SU-DHL-6 (cell line): ENCODE data around the gene PRPF6.

Experiments used
- H2AFZ ChIP-seq: fragments of 200-600 bp; sonication (generic); 2 replicates; pipeline ENCODE4 v1.6.1; 2014; ENCODE audit warnings: low read depth, mild to moderate bottlenecking, moderate library complexity, mixed read lengths, antibody characterized with exemption, low read length; ENCODE audit not compliant: severe bottlenecking
- H3F3A ChIP-seq: fragments of 200-600 bp; shearing (Covaris generic); 2 replicates; pipeline ENCODE4 v1.6.0; 2016; ENCODE audit warnings: antibody characterized with exemption, mild to moderate bottlenecking; ENCODE audit not compliant: insufficient read depth
- H3K27ac ChIP-seq: fragments of 200-600 bp; sonication (generic); 2 replicates; pipeline ENCODE4 v1.5.1; 2016; ENCODE audit warnings: low read depth, mild to moderate bottlenecking, low read length, moderate library complexity, mixed read lengths
- H3K27me3 ChIP-seq: fragments of 200-600 bp; sonication (generic), shearing (Covaris generic); 2 replicates; pipeline ENCODE4 v1.6.0; 2014; ENCODE audit warnings: mild to moderate bottlenecking, low read length
- H3K36me3 ChIP-seq: fragments of 200-600 bp; sonication (generic); 2 replicates; pipeline ENCODE4 v1.6.1; 2014; ENCODE audit warnings: mild to moderate bottlenecking, low read length, mixed read lengths
- H3K4me2 ChIP-seq: fragments of 300-600, 200-600 bp; shearing (Covaris generic), sonication (generic); 2 replicates; pipeline ENCODE4 v1.6.0; 2014; ENCODE audit warnings: low read length, low read depth, mild to moderate bottlenecking; ENCODE audit not compliant: poor library complexity, severe bottlenecking
- H3K4me3 ChIP-seq: fragments of 200-600 bp; sonication (generic); 2 replicates; pipeline ENCODE4 v1.5.1; 2014; ENCODE audit warnings: antibody characterized with exemption, low read length, mild to moderate bottlenecking, mixed read lengths; ENCODE audit not compliant: insufficient read depth, poor library complexity, severe bottlenecking
- H3K79me2 ChIP-seq: fragments of 200-600 bp; sonication (generic); 2 replicates; pipeline ENCODE4 v1.6.1; 2014; ENCODE audit warnings: mild to moderate bottlenecking, low read length, moderate library complexity; ENCODE audit not compliant: insufficient read depth
- H3K9ac ChIP-seq: fragments of 200-600 bp; sonication (generic); 2 replicates; pipeline ENCODE4 v1.7.0; 2014; ENCODE audit warnings: mild to moderate bottlenecking, low read length
- H3K9me2 ChIP-seq: fragments of 200-600 bp; sonication (generic); replicated peaks from 2 replicates; pipeline ENCODE4 v1.6.1; 2014; ENCODE audit warnings: low read length; ENCODE audit not compliant: insufficient read depth
- H3K9me3 ChIP-seq: fragments of 200-600 bp; sonication (generic); 2 replicates; pipeline ENCODE4 v1.6.1; 2014; ENCODE audit warnings: low read length, mixed read lengths; ENCODE audit not compliant: insufficient read depth
- H4K20me1 ChIP-seq: fragments of 200-600 bp; sonication (generic); 2 replicates; pipeline ENCODE4 v1.6.1; 2014; ENCODE audit warnings: low read depth, mild to moderate bottlenecking, antibody characterized with exemption, low read length, moderate library complexity, mixed read lengths
- CTCF ChIP-seq: fragments of 200-600 bp; sonication (generic); IDR thresholded peaks from one replicate; pipeline ENCODE4 v1.5.1; 2017; ENCODE audit warnings: antibody characterized with exemption, mild to moderate bottlenecking, low read length, moderate library complexity; ENCODE audit not compliant: insufficient read depth, poor library complexity, severe bottlenecking
- EZH2phosphoT487 ChIP-seq: fragments of 200-600 bp; sonication (generic), shearing (Covaris generic); conservative IDR thresholded peaks from 2 replicates; pipeline ENCODE4 v1.6.1; 2018; ENCODE audit warnings: mild to moderate bottlenecking, antibody characterized with exemption, low read length, moderate library complexity, mixed read lengths

The PRPF6 gene

GRCh38 chr20:64082126-64082731 is 101.3 kb downstream of the PRPF6 start:
- Histone ChIP-seq H3K4me2 (no peak overlapping the region), H3K9ac (no peak overlapping the region)

More at GRCh38 chr20:64082126-64082731, 101.3 kb downstream of the PRPF6 start:
- Histone ChIP-seq H3K79me2 (no peaks in the 10 kb centered on the region), H3K27ac (no peak overlapping the region), H3K27me3 (no peaks in the 10 kb centered on the region), H3F3A (peaks cover 36% of the 10 kb centered on the region), H4K20me1 (no peaks in the 10 kb centered on the region), H3K36me3 (no peaks in the 10 kb centered on the region), H3K9me3 (no peaks in the 10 kb centered on the region), H3K4me3 (no peak overlapping the region), H3K9me2 (no peaks in the 10 kb centered on the region), H2AFZ (no peak overlapping the region)
- TF ChIP-seq EZH2phosphoT487: no peak
- TF ChIP-seq CTCF: no peak
